AG09309 (cell line): Measurements from ENCODE around the gene BBX.

Experiments
- DNase-seq: peaks from one replicate; pipeline ENCODE4 v3.0.0-alpha.2; 2010; ENCODE audit warnings: low read depth
- H3K4me3 ChIP-seq: 2 replicates; pipeline ENCODE4 v1.5.1; 2011; ENCODE audit warnings: mild to moderate bottlenecking, low read depth, low read length, moderate library complexity; ENCODE audit not compliant: control insufficient read depth
- CTCF ChIP-seq: IDR thresholded peaks from 2 replicates; pipeline ENCODE4 v1.5.1; 2011; ENCODE audit warnings: mild to moderate bottlenecking, low read depth, low read length, inconsistent platforms; ENCODE audit not compliant: insufficient read depth, control insufficient read depth; ENCODE audit errors: missing control alignments

The BBX gene

DNA sequence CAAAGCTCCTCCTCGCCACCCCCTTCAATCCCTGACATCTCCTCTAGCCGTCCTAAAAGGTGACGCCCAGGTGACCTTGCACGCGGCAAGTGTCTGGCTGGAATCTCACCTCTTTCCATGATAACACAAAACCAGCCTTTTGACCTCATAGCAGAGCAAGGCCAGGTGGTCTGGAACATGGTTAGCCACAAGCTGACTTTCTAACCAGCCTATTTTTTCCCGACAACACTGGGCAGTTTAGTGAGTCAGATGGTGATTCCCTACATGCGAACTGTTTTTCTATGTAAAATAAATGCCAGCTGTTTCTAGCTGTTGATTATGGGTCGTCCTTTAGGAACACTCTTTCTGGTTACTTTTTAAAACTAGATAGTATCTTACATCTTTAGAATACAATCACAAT, 325.0 kb downstream of the BBX start:
- TF ChIP-seq CTCF, result no peak
- no peak overlapping the region for H3K4me3 ChIP-seq
- DNase-seq, result no peak

DNA sequence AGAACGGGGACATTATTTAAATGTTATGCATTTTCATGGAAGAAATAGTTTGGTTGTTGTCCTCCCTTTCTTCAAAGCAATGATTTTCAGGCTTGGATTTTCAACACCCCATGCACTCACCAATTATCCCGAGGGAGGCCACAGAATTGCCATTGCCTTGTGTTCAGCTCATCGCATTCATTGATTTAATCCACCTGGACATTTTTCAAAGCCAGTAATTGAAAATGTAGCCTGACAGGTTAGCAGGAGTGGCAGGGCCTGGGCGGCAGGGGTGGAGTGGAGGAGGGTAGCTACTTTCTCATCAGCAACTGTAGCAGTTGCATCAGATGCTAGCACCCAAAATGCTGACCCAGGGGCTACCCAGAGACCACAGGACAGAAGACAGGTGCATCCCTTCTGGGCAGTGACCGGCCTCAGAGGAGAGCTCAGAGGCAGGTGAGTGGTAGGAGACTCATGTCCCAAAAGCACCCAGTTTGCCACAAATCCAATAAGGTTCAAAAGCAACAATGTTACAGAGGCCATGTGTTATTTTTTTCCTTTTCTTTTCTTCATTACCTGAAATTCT, 325.7 kb downstream of the BBX start:
- TF ChIP-seq CTCF, result no peak
- no peak overlapping the region for H3K4me3 ChIP-seq
- no peak for DNase-seq

- TF ChIP-seq CTCF, result no peak
- no peak overlapping the region for H3K4me3 ChIP-seq
- DNase-seq, result no peak
Observed at GRCh38 chr3:107850681-107851080, 327.9 kb downstream of the BBX start.

GRCh38 chr3:107853821-107854220, 331.1 kb downstream of the BBX start:
- H3K4me3 ChIP-seq, result no peak overlapping the region
- no peak for TF ChIP-seq CTCF
- DNase-seq, result no peak

GRCh38 chr3:107854733-107855132, 332.0 kb downstream of the BBX start:
- H3K4me3 ChIP-seq, result no peak overlapping the region
- DNase-seq, result no peak
- TF ChIP-seq CTCF, result no peak

GRCh38 chr3:107855710-107856109, 332.9 kb downstream of the BBX start:
- H3K4me3 ChIP-seq, result no peak overlapping the region
- DNase-seq, result no peak
- peak; percentile 28 for TF ChIP-seq CTCF

- no peak for TF ChIP-seq CTCF
- no peak overlapping the region for H3K4me3 ChIP-seq
- no peak for DNase-seq
Observed at GRCh38 chr3:107857854-107858253, 335.1 kb downstream of the BBX start.
